GM19043 (cell line): Measurements from ENCODE around the gene RNASE4.
"Not testable (repeated sequence)": the region's sequence is repeated elsewhere in the genome, so short reads cannot be mapped to it uniquely, and the experiment has no call there.

ENCODE experiments used
- ATAC-seq: cut with Tn5 transposase; IDR thresholded peaks from one replicate; pipeline ENCODE4 v1.9.1; 2021; ENCODE audit warnings: low read depth; ENCODE audit not compliant: unreplicated experiment

The RNASE4 gene

DNA sequence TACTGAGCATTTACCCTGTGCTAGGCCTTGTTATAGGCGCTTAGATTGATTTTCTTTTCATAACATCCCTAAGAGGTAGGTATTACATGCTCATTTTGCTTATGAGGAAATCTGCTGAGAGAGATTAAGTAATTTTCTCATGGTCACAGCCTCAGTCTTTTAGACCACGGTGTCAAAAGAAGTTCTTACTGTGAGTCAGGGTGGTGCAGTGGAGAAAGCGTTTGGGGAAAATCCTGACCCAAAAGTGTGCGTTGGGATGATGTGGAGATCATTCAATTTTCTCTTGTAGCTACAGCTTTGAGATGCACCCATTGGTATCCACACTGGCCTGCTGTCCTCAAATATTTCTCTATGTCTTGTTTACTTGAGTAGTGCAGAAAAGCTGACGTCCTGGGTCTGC is 12.4 kb downstream of the RNASE4 start:
- no peak for ATAC-seq

DNA sequence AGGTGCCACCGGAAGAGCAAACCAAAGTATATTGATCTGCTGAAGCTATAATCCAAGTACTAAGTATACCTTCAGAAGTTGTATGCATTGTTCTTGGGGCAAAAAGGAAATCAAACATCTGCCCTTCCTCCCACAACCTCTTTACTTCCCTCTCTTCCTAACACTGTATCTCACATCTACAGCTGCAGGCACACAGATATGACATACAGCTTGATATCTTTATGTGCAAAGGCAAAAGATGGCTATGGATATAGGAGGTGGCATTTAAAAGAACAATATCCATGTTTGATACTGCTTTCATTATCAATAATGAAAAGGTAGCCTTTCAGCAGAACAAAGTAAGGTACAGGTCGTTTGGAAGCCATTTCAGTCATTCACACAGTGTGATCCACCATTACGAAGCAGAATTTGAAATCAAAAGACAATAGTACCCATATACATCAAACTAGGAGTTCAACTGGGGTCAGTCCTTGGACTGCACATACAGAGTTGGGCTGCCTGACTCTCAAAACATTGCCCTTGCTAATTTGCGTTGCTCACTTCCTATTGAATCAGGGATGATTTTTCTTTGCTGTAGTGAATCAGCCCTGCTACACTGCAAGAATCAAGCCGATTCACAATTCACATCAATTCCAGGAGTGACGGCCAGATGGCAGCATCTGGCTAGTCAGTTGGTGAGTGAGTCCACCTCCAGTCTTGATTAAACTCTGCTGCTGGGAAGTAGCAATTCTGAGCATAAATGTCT is 13.1 kb downstream of the RNASE4 start:
- ATAC-seq, result no peak

DNA sequence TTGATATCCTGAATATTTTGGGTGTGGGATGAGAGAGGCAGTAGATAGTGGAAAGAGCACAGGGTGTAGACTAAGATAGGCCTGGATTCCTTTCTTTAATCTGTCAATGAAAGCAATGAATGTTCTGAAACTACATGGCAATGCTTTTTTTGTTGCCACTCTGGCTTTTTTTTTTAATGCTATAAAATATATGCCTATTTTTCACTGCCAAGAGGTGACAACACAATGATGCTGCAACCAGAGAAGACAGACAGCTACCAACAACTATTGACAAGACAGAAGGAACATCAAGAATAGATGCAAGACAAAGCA is 13.6 kb downstream of the RNASE4 start:
- ATAC-seq, result no peak

DNA sequence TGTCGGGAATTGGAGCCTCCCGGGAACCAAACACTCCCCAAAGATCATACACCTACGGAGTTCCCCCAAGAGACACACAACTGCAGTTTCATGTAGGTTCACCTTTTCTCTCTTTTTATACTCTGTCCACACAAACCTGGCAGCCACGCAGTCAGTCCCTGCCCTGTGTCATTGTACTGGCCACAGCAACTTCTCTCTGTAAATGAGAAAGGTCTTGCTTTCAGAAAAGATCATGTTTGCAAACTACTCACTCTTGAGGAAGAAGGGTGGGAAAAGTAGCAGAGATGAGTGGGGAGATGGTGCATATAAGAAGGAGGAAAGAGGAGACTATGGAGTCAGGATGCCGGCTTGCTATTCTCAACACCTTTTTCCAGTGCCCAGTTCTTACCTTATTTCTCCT is 14.6 kb downstream of the RNASE4 start:
- ATAC-seq, result no peak

DNA sequence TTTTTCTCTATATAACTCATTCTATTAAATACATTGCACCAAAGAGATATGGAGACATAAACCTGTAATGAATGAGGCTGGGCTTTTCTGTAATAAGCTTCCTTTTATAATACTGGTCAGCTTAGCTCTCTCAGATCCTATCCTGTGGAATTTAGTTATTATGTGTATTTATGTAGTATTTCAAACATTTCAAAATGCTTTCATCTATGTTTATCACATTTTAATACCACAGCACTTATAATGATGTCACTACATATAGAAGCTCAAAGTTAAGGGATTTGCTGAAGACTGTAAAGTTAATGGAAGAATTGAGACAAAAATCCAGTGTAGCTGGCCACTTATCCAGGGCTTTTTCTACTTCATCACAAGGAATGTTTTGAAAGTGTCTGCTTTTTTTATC is 15.6 kb downstream of the RNASE4 start:
- no peak for ATAC-seq

DNA sequence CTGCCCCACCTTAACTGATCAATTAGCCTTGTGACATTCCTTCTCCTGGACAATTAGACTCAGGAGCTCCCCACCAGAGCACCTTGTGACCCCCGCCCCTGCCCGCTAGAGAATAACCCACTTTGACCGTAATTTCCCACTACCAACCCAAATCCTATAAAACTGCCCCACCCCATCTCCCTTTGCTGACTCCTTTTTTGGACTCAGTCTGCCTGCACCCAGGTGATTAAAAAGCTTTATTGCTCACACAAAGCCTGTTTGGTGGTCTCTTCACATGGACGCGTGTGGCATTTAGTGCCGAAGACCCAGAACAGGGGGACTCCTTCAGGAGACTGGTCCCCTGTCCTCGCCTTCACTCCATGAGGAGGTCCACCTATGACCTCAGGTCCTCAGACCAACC is 16.6 kb downstream of the RNASE4 start:
- not testable (repeated sequence) for ATAC-seq

DNA sequence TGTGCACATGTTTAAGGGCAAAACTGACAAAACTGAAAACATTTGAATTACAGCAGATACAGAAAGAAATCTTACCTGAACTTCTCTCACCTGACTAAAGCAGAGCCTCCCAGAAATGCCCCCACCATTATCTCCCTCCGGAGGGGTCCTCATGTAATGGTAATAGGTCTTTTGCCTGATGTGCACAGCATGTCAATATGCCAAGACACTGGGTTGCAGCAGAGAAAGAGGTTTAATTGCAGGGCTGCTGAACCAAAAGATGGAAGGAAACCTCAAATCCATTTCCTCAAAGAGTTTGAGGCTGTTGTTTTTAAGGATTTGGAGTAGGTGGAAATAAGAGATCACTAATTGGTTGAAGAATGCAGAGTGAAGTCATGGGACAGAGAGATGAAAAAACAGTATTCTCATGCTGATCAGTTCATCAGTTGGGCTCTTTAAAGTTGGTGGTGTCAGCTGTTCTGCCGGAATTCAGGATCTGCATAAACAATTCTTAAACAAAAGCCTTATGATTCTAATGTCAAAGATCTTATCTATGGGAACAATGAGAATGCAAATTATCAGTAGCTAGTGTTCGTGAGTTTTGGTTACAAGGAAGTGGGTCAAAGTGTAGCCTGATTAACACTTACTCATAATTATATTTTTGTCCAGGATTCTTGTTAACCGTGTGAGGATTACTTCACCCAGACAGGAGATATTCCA is 22.4 kb downstream of the RNASE4 start:
- ATAC-seq, result no peak

DNA sequence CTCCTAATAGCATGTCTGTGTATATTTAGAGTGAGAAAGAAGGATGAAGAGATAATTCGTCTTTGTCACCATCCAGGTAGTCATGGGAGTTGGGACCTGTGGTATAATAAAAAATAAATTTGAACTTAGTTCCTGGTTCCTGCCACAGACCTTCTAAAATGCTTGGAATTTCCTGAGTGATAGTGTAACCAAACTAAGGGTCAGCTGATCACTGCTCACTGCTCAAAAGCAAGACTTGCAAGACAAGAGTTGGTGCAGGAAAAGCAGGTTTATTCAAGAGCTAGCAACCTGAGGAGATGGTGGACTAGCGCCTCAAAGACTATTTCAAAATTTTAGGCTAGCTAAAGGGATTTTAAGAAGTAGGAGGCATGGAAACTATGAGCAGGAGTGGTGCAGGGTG is 23.3 kb downstream of the RNASE4 start:
- ATAC-seq, result no peak

DNA sequence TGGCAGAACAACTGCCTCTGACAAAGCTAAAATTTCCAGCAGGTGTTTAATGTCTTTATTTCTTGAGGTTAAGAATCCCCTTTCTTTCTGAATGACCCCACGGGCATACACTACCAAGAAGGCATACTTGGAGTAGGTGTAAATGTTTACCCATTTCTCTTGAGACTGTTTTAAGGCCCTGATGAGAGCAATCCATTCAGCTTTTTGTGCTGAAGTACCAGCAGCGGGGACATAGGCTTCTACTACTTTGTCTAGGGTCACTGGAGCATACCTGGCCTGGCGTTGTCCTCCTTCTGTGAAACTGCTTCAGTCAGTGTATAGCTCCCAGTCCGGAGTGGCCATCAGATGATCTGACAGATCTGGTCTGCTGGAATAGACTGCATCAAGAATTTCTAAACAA is 26.9 kb downstream of the RNASE4 start:
- no peak for ATAC-seq

DNA sequence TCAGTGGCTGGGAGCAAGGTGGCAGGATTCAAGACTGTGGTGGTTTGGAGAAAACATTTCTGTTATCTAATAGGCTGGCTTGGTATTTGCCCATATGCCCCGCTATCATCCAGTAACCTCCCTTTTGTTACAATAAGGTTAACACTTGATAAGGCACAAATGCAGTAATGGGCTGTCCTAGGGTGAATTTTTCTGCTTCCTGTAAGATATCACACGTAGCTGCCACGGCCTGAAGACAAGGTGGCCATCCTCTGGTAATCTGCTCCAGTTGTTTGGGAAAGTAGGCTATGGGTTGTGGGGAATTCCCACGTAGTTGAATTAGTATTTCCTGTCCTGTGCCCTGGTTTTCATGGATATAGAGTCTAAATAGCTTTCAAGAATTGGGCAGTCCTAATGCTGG is 27.3 kb downstream of the RNASE4 start:
- ATAC-seq, result no peak

DNA sequence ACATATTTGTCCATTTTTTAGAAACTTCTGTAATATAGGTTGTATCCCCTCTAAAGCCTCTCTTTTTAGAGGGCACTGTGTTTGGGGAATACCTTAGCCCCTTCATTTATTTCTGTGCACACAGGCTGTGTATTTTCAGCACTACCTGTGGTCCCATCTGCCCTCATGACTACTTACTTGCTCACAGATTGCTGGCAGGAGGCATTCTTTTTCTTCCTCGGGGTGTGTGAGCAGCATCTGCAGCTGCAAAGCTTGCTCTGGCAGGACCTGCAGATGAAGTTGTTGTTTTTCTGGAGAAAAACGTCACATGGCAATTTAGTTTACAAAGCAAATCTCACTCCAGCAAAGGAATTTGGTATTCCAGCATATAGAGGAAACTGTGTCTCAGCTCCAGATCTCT is 28.5 kb downstream of the RNASE4 start:
- no peak for ATAC-seq

DNA sequence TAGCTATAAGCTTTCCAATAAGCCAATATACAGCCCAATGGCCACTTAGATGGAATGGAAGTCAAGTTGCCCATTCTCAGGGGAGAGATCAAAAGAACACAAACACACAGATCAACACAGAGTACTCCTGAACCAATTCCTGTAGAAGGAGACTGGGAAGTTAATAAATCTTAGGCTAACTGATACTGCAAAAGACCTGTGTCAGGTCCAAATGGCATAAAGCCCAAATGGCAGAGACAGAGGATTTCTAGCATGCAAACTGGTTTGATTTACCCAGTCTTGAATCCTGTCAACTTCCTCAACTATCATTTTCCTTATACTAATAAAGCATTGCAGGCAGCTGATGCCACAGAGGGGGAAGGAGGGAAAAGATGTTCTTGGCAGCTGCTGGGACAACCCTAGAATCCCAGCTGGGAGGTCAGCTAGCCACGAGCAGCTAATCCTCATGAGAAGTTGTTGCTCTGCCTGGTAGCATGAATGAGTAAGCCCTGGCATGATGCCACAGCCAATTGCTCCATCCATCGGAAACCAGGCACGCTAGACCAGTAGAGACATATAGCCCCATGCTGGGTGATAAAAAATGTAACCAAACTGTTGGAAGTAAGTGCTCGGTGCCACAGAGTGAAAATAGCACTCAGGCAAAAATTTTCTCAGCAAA is 30.4 kb downstream of the RNASE4 start:
- ATAC-seq, result no peak

DNA sequence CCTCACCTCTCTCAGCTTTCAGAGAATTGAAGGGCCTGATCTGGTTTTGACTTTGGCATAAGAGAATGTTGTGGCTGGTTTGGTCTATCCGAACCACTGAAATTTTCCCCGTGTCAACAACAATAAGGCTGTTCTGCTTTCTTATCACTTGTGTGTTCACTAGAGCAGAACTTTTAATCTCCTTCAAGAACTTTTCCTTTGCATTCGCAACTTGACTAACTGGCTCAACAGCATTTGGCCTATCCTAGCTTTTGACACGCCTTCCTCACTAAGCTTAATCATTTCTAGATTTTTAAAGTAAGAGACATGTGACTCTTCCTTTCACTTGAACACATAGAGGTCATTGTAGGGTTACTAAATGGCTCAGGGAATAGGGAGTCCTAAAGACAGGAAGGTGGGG is 35.4 kb downstream of the RNASE4 start:
- ATAC-seq, result no peak

DNA sequence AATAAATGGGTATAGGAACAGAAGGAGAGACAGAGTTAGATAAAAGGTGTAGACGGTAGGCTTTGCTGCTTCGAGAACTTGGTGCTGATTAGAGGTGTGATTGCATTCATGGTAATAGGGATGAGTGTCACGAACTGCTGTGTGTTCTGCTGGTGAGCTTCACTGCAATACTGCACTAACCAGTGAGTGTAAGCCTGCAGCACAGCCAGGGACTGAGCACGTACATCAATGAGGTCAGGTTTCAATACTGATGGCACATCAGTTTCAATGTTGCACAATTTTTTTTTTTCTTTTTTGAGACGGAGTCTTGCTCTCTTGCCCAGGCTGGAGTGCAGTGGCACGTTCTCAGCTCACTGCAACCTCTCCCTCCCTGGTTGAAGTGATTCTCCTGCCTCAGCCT is 36.4 kb downstream of the RNASE4 start:
- no peak for ATAC-seq

DNA sequence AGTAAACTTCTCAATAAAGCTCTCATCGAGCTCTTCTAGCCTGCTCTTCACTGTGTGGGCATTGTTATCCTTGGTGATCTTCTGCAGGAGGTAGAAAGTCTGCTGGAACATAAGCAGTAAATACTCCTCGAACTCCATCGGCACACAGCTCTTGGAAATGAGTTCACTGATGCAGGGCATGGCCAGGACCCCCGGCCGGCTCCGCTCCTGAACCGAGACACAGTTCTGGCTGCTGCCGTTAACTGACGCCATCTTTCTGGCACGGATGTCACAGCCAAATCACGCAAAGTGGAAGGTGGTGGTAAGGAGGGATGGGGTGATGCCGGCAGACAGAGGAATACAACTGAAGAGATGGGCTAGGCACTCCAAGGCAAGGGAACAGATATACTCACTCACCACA is 37.7 kb downstream of the RNASE4 start:
- ATAC-seq, result no peak

DNA sequence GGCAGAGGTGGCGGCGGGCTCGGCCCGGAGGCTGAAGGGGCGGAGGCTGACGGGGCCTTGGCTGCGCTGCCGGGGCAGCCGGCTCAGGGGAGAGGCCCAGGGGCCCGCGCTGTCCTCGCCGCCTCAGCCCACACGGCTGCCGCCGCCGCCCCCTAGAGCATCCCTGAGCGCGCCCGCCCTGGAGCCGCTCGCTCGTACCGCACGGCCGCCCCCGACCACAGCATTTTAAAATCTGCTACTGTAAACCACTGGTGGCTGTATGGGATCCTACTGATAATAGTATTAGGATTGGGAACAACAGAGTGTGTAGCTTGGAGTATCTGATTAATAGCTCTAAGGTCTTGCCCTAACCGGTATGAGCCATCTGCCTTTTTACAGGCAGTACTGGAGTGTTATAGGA is 39.1 kb downstream of the RNASE4 start:
- no peak for ATAC-seq

DNA sequence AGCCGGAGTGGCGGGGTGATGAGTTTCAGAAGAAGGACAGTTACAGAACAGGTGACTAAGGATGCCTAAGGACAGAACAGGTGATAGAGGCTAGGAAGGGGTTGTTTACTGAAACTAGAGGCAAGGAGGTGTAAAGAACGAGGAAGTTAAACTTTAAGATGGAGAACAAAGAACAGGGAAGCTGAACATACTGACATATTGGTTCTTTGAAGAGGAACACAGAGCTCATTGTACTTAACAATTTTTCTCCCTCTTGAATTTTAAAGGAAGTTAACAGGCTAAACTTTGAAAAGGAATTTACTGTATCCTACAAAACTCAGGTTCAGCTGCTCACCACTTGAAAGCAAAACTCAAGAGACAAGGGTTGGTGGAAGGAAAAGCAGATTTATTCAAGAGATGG is 41.8 kb downstream of the RNASE4 start:
- ATAC-seq, result not testable (repeated sequence)

DNA sequence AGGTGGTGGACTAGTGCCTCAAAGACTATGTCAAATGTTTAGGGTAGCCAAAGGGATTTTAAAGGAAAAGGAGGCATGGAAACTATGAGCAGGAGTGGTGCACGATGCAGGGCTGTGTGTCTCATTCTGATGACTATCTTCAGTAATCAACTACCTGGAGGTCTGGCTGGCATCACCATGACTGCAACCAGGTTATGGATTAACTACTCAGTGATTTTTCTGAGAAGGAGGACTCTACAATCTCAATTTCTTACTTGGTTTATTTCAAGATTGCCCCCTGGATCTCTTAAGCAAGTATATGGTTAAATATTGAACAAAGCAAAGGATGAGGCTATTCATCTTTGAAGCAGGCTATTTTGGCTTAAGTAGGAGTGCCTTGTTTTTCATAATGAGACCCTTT is 42.2 kb downstream of the RNASE4 start:
- ATAC-seq, result no peak

DNA sequence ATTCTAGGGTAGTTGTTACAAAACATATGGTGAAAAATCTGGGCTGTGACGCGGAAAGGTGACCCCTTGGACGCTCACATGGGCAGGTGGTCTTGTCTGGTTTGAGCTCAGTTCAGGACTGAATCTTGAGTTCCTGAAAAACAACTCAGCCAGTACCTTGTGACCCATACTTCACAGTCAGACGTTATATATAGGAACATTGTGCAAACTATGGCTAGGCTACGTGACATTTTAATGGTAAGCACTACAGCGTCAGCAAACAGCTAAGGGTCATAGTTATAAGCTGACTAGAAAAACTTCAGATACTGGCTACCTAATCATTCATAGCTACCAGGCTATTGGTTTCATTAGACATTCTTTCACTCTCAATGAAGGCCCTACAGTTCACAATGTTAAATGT is 46.5 kb downstream of the RNASE4 start:
- no peak for ATAC-seq

DNA sequence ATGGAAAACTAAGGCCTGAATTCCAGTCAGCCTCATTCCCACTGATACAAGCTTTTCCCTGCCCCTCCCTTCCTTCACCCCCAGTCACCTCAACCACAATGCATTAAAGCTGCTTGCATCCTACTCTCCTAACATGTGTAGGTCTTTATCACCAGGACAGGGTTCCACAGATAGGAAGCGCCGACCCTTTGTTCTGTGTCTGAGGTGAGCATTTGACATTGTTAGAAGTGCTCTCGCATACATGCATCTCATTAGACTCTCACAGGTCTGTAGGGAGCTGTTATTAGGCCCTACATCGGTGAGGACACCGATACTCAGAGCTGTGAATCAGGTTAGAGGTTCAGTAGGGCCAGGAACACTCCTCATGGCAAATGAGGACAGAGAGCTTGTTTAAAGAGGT is 48.1 kb downstream of the RNASE4 start:
- ATAC-seq, result no peak

DNA sequence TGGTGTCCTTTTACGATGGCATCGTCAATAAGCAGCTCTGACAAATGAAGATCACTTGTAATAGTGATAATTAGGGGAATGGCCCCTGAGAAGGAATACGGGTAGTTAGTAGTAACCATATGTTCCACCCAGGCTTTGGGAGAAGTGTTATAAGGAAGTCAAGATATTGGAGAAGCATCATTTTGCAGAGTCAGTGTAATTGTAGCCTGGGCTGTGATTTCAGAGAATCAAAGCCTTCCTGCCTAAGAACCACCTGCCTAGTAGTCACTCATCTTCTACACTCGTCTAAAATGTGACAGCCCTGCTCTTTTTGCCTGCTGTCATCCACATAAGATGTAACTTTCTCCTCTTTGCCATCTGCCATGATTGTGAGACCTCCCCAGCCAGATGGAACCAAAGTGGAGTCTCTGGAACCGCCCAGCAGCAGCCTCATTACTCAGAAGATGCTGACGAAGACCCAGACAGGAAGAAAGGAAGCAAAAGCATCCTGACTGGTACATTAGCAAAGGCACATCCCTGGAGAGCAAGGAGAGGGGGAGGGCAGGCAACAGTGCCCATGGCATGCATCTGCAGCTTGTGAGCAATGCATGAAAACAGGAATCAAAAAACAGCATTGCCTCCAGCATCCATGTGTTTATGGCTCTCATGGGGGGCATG is 48.7 kb downstream of the RNASE4 start:
- no peak for ATAC-seq
